ENCODE measurements around the gene RSPO3.

Gene RSPO3

DNA sequence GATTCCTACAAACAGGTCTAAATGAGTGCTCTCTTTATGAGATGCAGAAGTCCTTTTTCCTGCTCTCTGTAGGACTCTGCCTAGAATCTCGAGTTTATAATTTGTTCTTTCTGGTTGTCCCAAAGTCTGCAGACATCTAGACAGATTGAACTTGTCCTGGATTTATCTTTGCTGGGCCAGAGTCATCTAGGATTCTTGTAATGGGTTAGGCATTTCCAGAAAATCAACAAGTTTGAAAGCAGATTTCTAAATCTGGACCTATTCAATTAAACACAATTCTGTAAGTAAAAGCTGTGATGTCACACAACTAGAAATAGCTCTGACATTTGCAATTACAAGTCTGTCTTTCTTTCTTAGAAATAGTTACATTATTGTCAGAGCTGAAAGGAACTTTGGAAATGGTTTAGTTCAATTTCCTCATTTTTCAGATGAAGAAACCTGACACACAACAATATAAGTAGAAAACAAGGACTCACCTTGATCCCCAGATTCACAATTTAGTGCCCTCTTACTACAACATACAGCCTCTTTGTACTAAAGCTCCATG, 4.2 kb upstream of the RSPO3 start:
- DNase-seq: no peak

- no peak for DNase-seq
Measured at GRCh38 chr6:127115084-127115655, 3.3 kb upstream of the RSPO3 start.

DNA sequence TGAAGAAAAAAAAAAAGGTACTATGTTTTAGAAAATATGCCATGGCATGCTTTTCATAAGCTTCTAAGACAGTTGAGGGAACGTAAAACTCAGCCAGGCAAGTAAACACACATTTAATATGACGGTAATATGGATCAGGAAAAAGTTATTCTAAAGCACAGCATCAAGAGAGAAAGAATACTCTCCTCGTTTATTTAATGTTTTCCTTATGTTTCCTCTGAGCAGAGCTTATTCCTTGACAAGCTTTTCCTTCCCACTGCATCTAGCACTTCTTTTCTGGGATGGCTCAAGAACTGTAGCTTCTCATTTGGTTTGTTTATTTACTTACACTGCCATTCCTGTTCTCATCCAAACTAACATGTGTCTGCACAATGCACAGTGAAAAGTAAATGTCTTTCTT, 2.7 kb upstream of the RSPO3 start:
- DNase-seq: no peak

- DNase-seq: no peak
Measured at GRCh38 chr6:127117979-127118297, 533 bp upstream of the RSPO3 start.

GRCh38 chr6:127119102-127120022, 891 bp downstream of the RSPO3 start:
- DNase-seq: no peak

DNA sequence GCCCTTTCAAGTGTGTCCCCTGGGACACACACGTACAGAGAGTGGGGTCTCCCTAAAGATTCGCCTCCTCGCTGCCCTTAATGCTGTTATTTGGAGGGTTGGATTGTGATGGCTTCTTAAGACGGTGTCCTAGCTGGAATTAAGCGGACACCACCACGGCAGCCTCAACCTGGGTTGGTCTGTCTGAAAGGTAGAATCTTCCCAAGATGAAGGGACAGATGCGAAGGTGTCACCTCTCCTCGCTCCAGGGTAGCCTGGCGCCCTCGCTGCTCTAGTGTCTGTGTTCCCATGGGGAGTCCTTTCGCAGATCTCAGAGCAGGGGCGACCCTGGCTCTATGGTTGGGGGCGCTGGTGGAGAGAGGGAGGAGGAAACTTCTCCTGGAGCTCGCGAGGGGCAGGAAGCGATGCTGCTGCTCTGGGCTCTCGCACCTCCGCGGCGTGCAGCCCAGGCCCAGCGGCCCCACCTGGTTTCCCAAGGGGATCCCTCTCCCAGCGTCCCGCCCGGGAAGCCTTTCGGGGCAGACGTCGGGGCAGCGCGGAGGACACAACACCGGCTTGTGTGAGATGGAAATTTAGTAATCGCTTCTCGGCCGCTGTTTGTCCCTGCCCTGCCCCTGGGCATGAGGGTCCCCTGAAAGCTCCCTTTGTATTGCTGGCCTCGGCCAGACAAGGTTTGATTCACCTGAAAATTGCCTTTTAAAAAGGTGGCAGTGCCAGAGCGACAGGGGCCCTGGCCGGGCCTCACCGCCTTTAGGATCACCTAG, 1.7 kb downstream of the RSPO3 start:
- no peak for DNase-seq

DNA sequence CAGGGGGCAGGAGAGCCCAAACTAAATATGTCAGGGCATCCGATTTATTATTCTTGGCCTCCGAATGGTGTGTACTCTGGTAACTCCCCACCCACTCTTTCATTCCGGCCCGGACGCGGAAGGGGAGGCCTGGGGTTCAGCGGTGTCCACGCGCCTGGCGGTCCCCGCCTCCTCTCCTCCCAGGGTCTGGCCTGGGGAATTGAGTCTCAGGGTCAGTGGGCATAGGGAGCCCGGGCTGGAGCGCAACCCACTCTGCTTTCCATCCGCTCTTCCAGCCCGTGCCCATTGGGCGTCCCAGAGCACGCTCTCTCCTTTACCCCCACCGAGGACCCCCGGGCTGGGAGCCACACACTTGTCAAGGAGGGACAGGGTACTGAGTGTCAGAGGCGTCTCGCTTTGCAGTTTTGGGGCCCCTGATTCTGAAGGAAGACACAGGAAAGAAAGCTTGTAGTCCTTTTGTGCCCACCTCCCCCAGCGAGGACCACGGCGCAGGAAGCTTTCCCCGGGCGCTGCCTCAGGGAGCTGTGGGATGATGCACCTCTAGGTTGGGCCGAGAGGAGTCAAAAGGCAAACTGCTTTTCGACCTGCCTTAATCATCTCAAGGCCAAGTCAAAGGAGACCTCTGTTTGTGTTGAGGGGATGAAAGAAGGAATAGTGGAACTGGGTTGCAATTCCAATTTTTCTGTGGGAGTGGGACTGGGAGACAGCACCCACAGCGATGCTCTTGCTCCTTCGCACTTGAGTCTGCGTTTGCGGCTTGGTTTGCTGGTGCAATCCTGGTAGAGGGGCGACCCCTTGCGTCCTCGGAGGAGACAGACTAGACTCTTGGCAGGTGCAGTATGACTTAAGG, 2.5 kb downstream of the RSPO3 start:
- DNase-seq: peak; percentile 38 to 58

GRCh38 chr6:127121637-127121960, 3.1 kb downstream of the RSPO3 start:
- no peak for DNase-seq

- DNase-seq: no peak
Measured at GRCh38 chr6:127124172-127124571, 5.7 kb downstream of the RSPO3 start.

- DNase-seq: no peak
Measured at GRCh38 chr6:127124680-127125079, 6.2 kb downstream of the RSPO3 start.

GRCh38 chr6:127128066-127128465, 9.6 kb downstream of the RSPO3 start:
- no peak for DNase-seq

- no peak for DNase-seq
Measured at GRCh38 chr6:127129251-127129650, 10.8 kb downstream of the RSPO3 start.

DNA sequence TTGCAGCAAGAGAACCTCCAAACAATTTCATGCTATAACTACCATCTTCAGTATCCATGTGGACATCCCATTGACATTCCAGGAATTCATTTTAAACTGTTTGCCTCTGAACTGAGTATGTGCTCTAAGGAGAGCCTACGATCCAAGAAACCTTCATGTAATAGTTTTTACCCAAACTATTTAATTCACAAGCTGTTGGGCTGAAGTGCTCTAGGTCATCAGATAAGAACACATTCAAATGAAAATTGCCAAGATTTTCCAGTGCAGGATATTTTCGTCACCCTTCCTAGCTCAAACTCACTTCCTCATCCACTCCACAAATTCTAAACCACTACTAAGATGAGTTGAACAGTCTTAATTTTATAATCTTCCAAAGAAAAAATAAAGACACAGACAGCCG, 12.8 kb downstream of the RSPO3 start:
- no peak for DNase-seq

GRCh38 chr6:127131772-127132376, 13.4 kb downstream of the RSPO3 start:
- no peak for DNase-seq

DNA sequence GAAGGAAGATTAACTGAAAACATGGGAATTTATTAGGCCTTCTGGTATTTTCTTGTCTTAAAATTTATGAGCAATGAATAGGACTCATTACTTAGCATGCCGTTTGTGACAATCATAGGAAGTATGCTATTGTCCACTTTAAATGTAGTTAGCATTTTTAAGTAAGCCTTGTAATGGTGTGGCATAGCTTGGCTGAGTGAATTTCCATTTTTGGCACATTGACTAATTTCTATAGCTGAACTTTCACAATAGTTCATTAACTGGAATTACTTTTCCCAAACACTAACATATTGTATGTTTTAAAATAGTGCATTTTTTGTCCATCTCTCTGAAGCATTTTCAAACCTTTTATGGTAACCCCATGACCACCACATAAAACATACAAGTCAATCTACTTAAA, 15.7 kb downstream of the RSPO3 start:
- no peak for DNase-seq

DNA sequence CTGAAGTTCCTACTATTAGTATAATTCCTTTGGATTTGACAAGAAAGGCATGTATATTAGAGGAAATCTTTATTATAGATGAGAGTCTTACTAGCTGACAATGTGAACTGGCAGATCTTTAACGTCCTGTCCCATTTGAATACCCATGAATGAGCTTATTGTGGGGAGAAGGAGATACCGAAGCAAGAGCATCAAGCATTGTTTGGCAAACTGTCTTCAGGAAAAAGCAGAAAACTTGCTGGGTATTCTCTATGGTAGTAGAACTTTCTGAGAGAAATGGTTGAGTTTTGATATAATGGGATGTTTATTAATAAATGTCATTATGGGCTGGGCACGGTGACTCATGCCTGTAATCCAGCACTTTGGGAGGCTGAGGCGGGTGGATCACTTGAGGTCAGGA, 18.3 kb downstream of the RSPO3 start:
- DNase-seq: no peak

- no peak for DNase-seq
Measured at GRCh38 chr6:127146932-127147331, 28.5 kb downstream of the RSPO3 start.

DNA sequence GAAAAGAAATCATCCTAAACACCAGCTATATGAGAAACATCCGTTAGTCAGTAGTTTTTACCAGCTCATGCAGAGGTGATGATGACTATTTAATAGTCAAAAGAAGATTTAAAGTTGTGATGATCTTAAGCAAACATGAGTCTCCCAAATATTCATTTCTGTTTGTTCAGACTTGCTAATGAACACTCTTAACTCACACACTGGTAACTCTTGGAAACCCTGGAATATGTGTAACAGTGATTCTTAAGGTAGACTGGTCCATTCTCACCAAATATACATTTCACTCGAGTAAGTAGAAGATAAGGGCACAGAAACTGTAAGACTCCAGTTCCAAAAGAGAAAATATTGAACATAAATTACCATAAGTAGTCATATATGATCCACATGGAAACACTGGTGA, 29.1 kb downstream of the RSPO3 start:
- no peak for DNase-seq

GRCh38 chr6:127148511-127148910, 30.0 kb downstream of the RSPO3 start:
- DNase-seq: no peak

DNA sequence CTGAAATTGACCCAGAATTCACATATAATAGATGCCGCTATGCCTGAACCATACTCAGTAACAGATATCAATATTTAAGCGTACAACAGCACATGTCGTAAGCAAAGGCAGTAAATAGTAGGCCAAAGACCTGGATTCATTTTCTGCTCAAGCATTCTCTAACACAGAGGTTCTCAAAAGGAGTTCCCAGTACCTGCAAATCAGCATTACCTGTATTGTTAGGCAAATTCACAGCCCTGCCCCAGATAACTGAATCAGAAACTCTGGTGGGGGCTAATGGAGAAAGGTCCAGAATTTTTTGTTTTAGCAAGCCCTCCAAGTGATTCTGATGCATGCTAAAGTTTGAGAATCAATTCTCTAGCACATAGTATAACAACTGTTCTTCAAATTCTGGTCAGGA, 36.0 kb downstream of the RSPO3 start:
- DNase-seq: no peak

GRCh38 chr6:127160484-127160883, 42.0 kb downstream of the RSPO3 start:
- no peak for DNase-seq

DNA sequence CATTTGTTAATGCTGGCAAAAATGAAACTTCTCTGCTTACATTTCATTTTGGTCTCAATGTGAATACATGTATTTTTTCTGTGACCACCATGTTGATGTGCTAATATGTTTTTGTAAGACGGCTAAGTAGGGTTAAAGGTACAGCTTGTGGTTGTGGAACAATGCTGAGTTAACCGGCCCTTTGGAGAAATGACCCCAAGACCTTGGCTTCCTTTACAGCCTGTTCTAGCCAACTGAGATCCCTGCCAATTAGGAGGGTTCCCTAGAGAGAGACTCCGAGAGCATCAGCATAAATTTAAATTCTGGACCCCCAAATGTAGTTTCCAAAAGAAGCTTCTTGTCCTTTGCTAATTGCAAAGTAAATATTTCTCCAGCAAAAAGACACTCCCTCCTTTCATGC, 44.4 kb downstream of the RSPO3 start:
- DNase-seq: no peak

Measured in stimulated activated CD4-positive, alpha-beta T cell treated with anti-CD3 and anti-CD28 coated beads, Interleukin-4, amount 100 ng/mL, for 4 hours (primary cell).